ENCODE data around the gene MTR. TPM values are rescaled to one million over a fixed set of nuclear protein-coding genes. Genes with fewer than 3 reads are reported as not detected.
A peak's percentile ranks its signal among the peaks of the same experiment; 100 is the strongest.

Gene MTR
- polyA plus RNA-seq, 2 of the 4 experiments (the other 2 are of a cell fraction): 6.2 to 12.7 TPM

- POLR2A ChIA-PET: no interaction called here
- Histone ChIP-seq H3K4me1 (peaks cover 7% of the 10 kb centered on the region), H3K9me3 (no peaks in the 10 kb centered on the region), H3K4me3 (no peak overlapping the region), H3K27ac (no peak overlapping the region), H3K4me2 (no peak overlapping the region)
- no peak for FAIRE-seq
- ATAC-seq: no peak
- CTCF ChIA-PET: no interaction called here
- no peak for DNase-seq (ENCODE audit: low read depth in 1 of 2, low spot score in 1 of 2)
- 89% methylated on average over 2 of the region's 2 CpGs for WGBS (ENCODE audit: missing lambda C conversion rate)
- no peak for TF ChIP-seq POLR2AphosphoS2 (conservative IDR thresholded peaks at IDR 0.05; ENCODE audit: low read length)
- no peak for TF ChIP-seq EP300 (IDR thresholded peaks at IDR 0.05)
- TF ChIP-seq MAZ (IDR thresholded peaks at IDR 0.05; ENCODE audit: borderline replicate concordance, low read depth, low read length): no peak
- no peak for TF ChIP-seq NFE2L2 (conservative IDR thresholded peaks at IDR 0.05; ENCODE audit: low read length)
- no peak for TF ChIP-seq KDM5A (IDR thresholded peaks at IDR 0.05)
- no peak for TF ChIP-seq TP53 (CRISPR knock-in tag; IDR thresholded peaks at IDR 0.05)
- TF ChIP-seq GATA3 (IDR thresholded peaks at IDR 0.05; ENCODE audit: borderline replicate concordance): no peak
- no peak for TF ChIP-seq FOSL2 (IDR thresholded peaks at IDR 0.05)
- no peak for TF ChIP-seq FOSL2 (CRISPR knock-in tag; IDR thresholded peaks at IDR 0.05)
- TF ChIP-seq MAX (IDR thresholded peaks at IDR 0.05): no peak
- no peak for TF ChIP-seq KDM1A (IDR thresholded peaks at IDR 0.05; ENCODE audit: low read depth)
- TF ChIP-seq BHLHE40 (IDR thresholded peaks at IDR 0.05; ENCODE audit: low read depth, low read length): no peak
- no peak for TF ChIP-seq REST (IDR thresholded peaks at IDR 0.05)
- no peak for TF ChIP-seq ZNF302 (CRISPR knock-in tag; IDR thresholded peaks at IDR 0.05)
- no peak for TF ChIP-seq POLR2A (IDR thresholded peaks at IDR 0.05; ENCODE audit: low read length)
- TF ChIP-seq EHF (CRISPR knock-in tag; IDR thresholded peaks at IDR 0.05): no peak
- TF ChIP-seq CBX2 (IDR thresholded peaks at IDR 0.05; ENCODE audit: borderline replicate concordance, low read depth): no peak
- no peak for TF ChIP-seq PHF8 (IDR thresholded peaks at IDR 0.05; ENCODE audit: borderline replicate concordance, low read depth)
- no peak for TF ChIP-seq RAD21 (conservative IDR thresholded peaks at IDR 0.05 in 1 of 2, IDR thresholded peaks at IDR 0.05 in 1 of 2)
These were observed 101.6 kb downstream of the MTR start for GRCh38 chr1:236896716-236897115.

GRCh38 chr1:236904892-236905741 is 110.0 kb downstream of the MTR start:
- Histone ChIP-seq H3K4me3 (no peak overlapping the region), H3K4me2 (peak overlapping the region; percentile 58), H3K4me1 (peaks cover 23% of the 10 kb centered on the region), H3K27ac (peak overlapping the region; percentile 7 to 56; a peak in 3 of 6 replicates), H3K9me3 (peaks cover 13% of the 10 kb centered on the region; the same call in 2 of the 3 replicates)
- DNase-seq (ENCODE audit: low read depth in 1 of 2, low spot score in 1 of 2): peak; percentile 85 to 89
- POLR2A ChIA-PET: interaction anchor here (0.9 kb wide), 1 partner anchor 301 kb away, joined by 3 read pairs; the partner anchor contains the start of gene HEATR1
- ATAC-seq: peak; percentile 94 to 98
- CTCF ChIA-PET: interaction anchor here (0.7 kb wide), 1 partner anchor 11 kb away, joined by 3 read pairs; no protein-coding TSS in a partner anchor
- no peak for FAIRE-seq
- 6% methylated on average over 5 of the region's 5 CpGs for WGBS (ENCODE audit: missing lambda C conversion rate)
- peak; percentile 28; the same call in 1 of the 2 replicates for TF ChIP-seq ESRRA (IDR thresholded peaks at IDR 0.05; ENCODE audit: borderline replicate concordance, low read length)
- TF ChIP-seq TP53 (CRISPR knock-in tag; IDR thresholded peaks at IDR 0.05): no peak
- no peak; the same call in 1 of the 2 replicates for TF ChIP-seq REST (IDR thresholded peaks at IDR 0.05)
- TF ChIP-seq NR3C1 (IDR thresholded peaks at IDR 0.05): no peak
- TF ChIP-seq CHD2 (IDR thresholded peaks at IDR 0.05; ENCODE audit: low read length, partially characterized antibody): no peak
- TF ChIP-seq HEYL (CRISPR knock-in tag; IDR thresholded peaks at IDR 0.05): no peak
- no peak for TF ChIP-seq PHF8 (IDR thresholded peaks at IDR 0.05; ENCODE audit: borderline replicate concordance, low read depth)
- peak; percentile 98 to 99 for TF ChIP-seq JUN (IDR thresholded peaks at IDR 0.05)
- TF ChIP-seq MAX (IDR thresholded peaks at IDR 0.05): peak; percentile 88
- TF ChIP-seq JUNB (IDR thresholded peaks at IDR 0.05): peak; percentile 100
- peak; percentile 39; the same call in 1 of the 2 replicates for TF ChIP-seq FOXS1 (CRISPR knock-in tag; IDR thresholded peaks at IDR 0.05)
- no peak for TF ChIP-seq NPAS2 (CRISPR knock-in tag; IDR thresholded peaks at IDR 0.05; ENCODE audit: borderline replicate concordance)
- TF ChIP-seq GATA3 (IDR thresholded peaks at IDR 0.05; ENCODE audit: borderline replicate concordance): peak; percentile 96
- TF ChIP-seq POLR2A (IDR thresholded peaks at IDR 0.05; ENCODE audit: low read length): no peak
- 0 out of 2 replicates have a peak, but pooled peaks have one; percentile 66 for TF ChIP-seq HOXB13 (CRISPR knock-in tag; IDR thresholded peaks at IDR 0.05; ENCODE audit: low read depth)
- TF ChIP-seq RAD21 (conservative IDR thresholded peaks at IDR 0.05 in 1 of 2, IDR thresholded peaks at IDR 0.05 in 1 of 2): peak; percentile 7 to 38; a peak in 2 of 5 replicates
- peak; percentile 98 for TF ChIP-seq HES2 (IDR thresholded peaks at IDR 0.05)
